ENCODE measurements around the gene TMC3. TPM values are rescaled to one million over a fixed set of nuclear protein-coding genes. Genes with fewer than 3 reads are reported as not detected.

Gene TMC3
- total RNA-seq, 2 experiments from 2014 or later: not detected

DNA sequence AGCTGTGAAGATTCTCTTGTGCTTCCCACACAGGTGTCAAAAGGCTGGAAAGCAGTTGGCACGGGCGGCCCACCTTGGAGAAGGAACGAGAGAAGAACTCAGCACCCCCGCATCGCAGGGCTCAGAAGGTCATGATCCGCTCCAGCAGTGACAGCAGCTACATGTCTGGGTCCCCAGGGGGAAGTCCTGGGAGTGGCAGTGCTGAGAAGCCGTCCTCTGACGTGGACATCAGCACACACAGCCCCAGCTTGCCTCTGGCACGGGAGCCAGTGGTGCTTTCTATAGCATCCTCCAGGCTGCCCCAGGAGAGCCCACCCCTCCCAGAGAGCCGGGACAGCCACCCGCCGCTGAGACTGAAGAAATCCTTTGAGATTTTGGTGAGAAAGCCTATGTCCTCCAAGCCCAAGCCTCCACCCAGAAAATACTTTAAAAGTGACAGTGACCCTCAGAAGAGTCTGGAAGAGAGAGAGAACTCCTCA lies 81.5 kb downstream of the TMC3 start:
- Mint-ChIP-seq H3K4me1 (ENCODE audit: low read depth) (peaks cover 91% of the 10 kb centered on the region), H3K9me3 (no peaks in the 10 kb centered on the region), H3K4me3 (peak overlapping the region; percentile 99), H3K27ac (peak overlapping the region; percentile 92), H3K27me3 (no peaks in the 10 kb centered on the region), H3K36me3 (ENCODE audit: low read depth) (peaks cover 15% of the 10 kb centered on the region)
- DNase-seq (peak in 9 of 14 experiments; percentile 38 to 83 (median 49)), ATAC-seq (ENCODE audit: poor library complexity) (peak; percentile 10)
- no peak for TF ChIP-seq CTCF (IDR thresholded peaks at IDR 0.05)
- Histone ChIP-seq H3K36me3 (ENCODE audit: insufficient read depth, low read length) (no peaks in the 10 kb centered on the region), H3K4me3 (ENCODE audit: low read length) (peak overlapping the region; percentile 44), H3K4me1 (ENCODE audit: insufficient read depth, low read length) (peaks cover 81% of the 10 kb centered on the region), H3K27me3 (ENCODE audit: control insufficient read depth in 1 of 2, insufficient read depth in 2 of 2, low read length in 2 of 2) (no peaks in the 10 kb centered on the region), H3K9me3 (ENCODE audit: control insufficient read depth in 1 of 2, insufficient read depth in 1 of 2, low read length in 2 of 2) (no peaks in the 10 kb centered on the region), H3K27ac (ENCODE audit: low read depth in 1 of 2, low read length in 2 of 2) (peak overlapping the region; percentile 94 to 95)
- POLR2A ChIA-PET: interaction anchor here (1.6 to 22.8 kb wide), 4 partner anchors 13 to 31 kb away, joined by 4 to 472 read pairs (median 211); partner anchors contain the start of gene STARD5
- CTCF ChIA-PET: interaction anchor here (2.9 to 8.1 kb wide), 2 partner anchors 17 to 26 kb away, joined by 13 to 57 read pairs; no protein-coding TSS in a partner anchor
- intact Hi-C loops (cut with DNase I, micrococcal nuclease): loop anchor here (10.0 kb wide), 2 partner anchors 288 to 298 kb away; partner anchors contain the start of gene TLNRD1 (in 1 of the 2)

GRCh38 chr15:81291916-81292522 lies 82.0 kb downstream of the TMC3 start:
- Histone ChIP-seq H3K4me1 (ENCODE audit: insufficient read depth, low read length) (peaks cover 87% of the 10 kb centered on the region), H3K9me3 (ENCODE audit: control insufficient read depth in 1 of 2, insufficient read depth in 1 of 2, low read length in 2 of 2) (no peaks in the 10 kb centered on the region), H3K27me3 (ENCODE audit: control insufficient read depth in 1 of 2, insufficient read depth in 2 of 2, low read length in 2 of 2) (no peaks in the 10 kb centered on the region), H3K4me3 (ENCODE audit: low read length) (peak overlapping the region; percentile 44), H3K27ac (ENCODE audit: low read depth in 1 of 2, low read length in 2 of 2) (peak overlapping the region; percentile 94 to 95), H3K36me3 (ENCODE audit: insufficient read depth, low read length) (no peaks in the 10 kb centered on the region)
- no peaks in the 10 kb centered on the region for H3K27me3 Mint-ChIP-seq
- H3K36me3 Mint-ChIP-seq (ENCODE audit: low read depth): peaks cover 9% of the 10 kb centered on the region
- ChIA-PET POLR2A (interaction anchor here (0.7 to 22.8 kb wide), 6 partner anchors 14 to 291 kb away, joined by 3 to 472 read pairs (median 16); partner anchors contain the start of genes STARD5 and TLNRD1), CTCF (interaction anchor here (0.9 to 8.1 kb wide), 4 partner anchors 12 to 29 kb away, joined by 3 to 57 read pairs (median 12); no protein-coding TSS in a partner anchor)
- ATAC-seq (ENCODE audit: poor library complexity): no peak
- no peak for TF ChIP-seq CTCF (IDR thresholded peaks at IDR 0.05)
- intact Hi-C loops (cut with DNase I, micrococcal nuclease): loop anchor here (10.0 kb wide), 2 partner anchors 287 to 297 kb away; partner anchors contain the start of gene TLNRD1 (in 1 of the 2)
- no peaks in the 10 kb centered on the region for H3K9me3 Mint-ChIP-seq
- peak overlapping the region; percentile 99 for H3K4me3 Mint-ChIP-seq
- H3K27ac Mint-ChIP-seq: peak overlapping the region; percentile 92
- peaks cover 96% of the 10 kb centered on the region for H3K4me1 Mint-ChIP-seq (ENCODE audit: low read depth)
- peak in 4 of 14 experiments; percentile 16 to 33 (median 29) for DNase-seq

- Mint-ChIP-seq H3K36me3 (ENCODE audit: low read depth) (no peaks in the 10 kb centered on the region), H3K4me1 (ENCODE audit: low read depth) (peaks cover 96% of the 10 kb centered on the region), H3K9me3 (no peaks in the 10 kb centered on the region), H3K27ac (peak overlapping the region; percentile 92), H3K27me3 (no peaks in the 10 kb centered on the region), H3K4me3 (peak overlapping the region; percentile 63)
- Histone ChIP-seq H3K27me3 (ENCODE audit: control insufficient read depth in 1 of 2, insufficient read depth in 2 of 2, low read length in 2 of 2) (no peaks in the 10 kb centered on the region), H3K9me3 (ENCODE audit: control insufficient read depth in 1 of 2, insufficient read depth in 1 of 2, low read length in 2 of 2) (no peaks in the 10 kb centered on the region), H3K4me1 (ENCODE audit: insufficient read depth, low read length) (peaks cover 89% of the 10 kb centered on the region), H3K36me3 (ENCODE audit: insufficient read depth, low read length) (no peaks in the 10 kb centered on the region), H3K4me3 (ENCODE audit: low read length) (no peak overlapping the region), H3K27ac (ENCODE audit: low read depth in 1 of 2, low read length in 2 of 2) (peak overlapping the region in 1 of 2 donors; percentile 1)
- DNase-seq: no peak
- ChIA-PET POLR2A (interaction anchor here (14.0 to 22.8 kb wide), 2 partner anchors 12 to 16 kb away, joined by 396 to 472 read pairs; no protein-coding TSS in a partner anchor), CTCF (interaction anchor here (0.9 to 8.1 kb wide), 4 partner anchors 10 to 24 kb away, joined by 3 to 57 read pairs (median 12); no protein-coding TSS in a partner anchor)
- intact Hi-C loops (cut with DNase I, micrococcal nuclease): loop anchor here (5.0 to 10.0 kb wide), 3 partner anchors 32 to 295 kb away; partner anchors contain the start of genes STARD5 (in 1 of the 2) and TLNRD1 (in 1 of the 2)
- ATAC-seq (ENCODE audit: poor library complexity): no peak
- TF ChIP-seq CTCF (IDR thresholded peaks at IDR 0.05): no peak
Observed at GRCh38 chr15:81289910-81290309, 84.1 kb downstream of the TMC3 start.

All from CD4-positive, alpha-beta T cell (primary cell).